Measurements from ENCODE around the gene ZNF485. TPM values are rescaled to one million over a fixed set of nuclear protein-coding genes. Genes with fewer than 3 reads are reported as not detected.
"Not testable (repeated sequence)": the region's sequence is repeated elsewhere in the genome, so short reads cannot be mapped to it uniquely, and the experiment has no call there.

The ZNF485 gene
- total RNA-seq, 2 donors from 2014 or later, result 6.9 to 16.1 TPM

DNA sequence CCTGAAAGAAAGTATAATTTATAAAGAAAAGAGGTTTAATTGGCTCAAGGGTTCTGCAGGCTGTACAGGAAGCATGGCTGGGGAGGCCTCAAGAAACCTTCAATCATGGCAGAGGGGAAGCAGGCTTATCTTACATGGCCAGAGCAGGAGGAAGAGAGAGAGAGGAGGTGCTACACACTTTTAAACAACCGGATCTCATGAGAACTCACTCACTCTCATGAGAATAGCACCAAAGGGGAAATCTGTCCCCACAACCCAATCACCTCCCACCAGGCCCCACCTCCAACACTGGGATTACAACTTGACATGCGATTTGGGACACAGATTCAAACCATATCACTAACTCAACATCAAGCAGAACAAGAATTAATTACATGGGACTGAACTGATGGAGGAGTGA is 6.9 kb upstream of the ZNF485 start:
- no peaks in the 10 kb centered on the region for H3K9me3 ChIP-seq
- no peaks in the 10 kb centered on the region for H3K4me1 ChIP-seq (replicated peaks)
- no peak overlapping the region for H3K27ac ChIP-seq
- no peak for DNase-seq (ENCODE audit: low spot score)
- no peaks in the 10 kb centered on the region for H3K27me3 ChIP-seq (replicated peaks; ENCODE audit: insufficient read depth)
- H3K4me3 ChIP-seq, result no peak overlapping the region
- no peaks in the 10 kb centered on the region for H3K36me3 ChIP-seq
- 76% methylated on average over 2 of the region's 2 CpGs for WGBS
- intact Hi-C loops (cut with DNase I), result no loop called here
- TF ChIP-seq, protein P1, sequence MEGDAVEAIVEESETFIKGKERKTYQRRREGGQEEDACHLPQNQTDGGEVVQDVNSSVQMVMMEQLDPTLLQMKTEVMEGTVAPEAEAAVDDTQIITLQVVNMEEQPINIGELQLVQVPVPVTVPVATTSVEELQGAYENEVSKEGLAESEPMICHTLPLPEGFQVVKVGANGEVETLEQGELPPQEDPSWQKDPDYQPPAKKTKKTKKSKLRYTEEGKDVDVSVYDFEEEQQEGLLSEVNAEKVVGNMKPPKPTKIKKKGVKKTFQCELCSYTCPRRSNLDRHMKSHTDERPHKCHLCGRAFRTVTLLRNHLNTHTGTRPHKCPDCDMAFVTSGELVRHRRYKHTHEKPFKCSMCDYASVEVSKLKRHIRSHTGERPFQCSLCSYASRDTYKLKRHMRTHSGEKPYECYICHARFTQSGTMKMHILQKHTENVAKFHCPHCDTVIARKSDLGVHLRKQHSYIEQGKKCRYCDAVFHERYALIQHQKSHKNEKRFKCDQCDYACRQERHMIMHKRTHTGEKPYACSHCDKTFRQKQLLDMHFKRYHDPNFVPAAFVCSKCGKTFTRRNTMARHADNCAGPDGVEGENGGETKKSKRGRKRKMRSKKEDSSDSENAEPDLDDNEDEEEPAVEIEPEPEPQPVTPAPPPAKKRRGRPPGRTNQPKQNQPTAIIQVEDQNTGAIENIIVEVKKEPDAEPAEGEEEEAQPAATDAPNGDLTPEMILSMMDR (IDR thresholded peaks at IDR 0.05), result no peak
- TF ChIP-seq POLR2AphosphoS5 (IDR thresholded peaks at IDR 0.05) (no peak), POLR2A (IDR thresholded peaks at IDR 0.05) (no peak)

DNA sequence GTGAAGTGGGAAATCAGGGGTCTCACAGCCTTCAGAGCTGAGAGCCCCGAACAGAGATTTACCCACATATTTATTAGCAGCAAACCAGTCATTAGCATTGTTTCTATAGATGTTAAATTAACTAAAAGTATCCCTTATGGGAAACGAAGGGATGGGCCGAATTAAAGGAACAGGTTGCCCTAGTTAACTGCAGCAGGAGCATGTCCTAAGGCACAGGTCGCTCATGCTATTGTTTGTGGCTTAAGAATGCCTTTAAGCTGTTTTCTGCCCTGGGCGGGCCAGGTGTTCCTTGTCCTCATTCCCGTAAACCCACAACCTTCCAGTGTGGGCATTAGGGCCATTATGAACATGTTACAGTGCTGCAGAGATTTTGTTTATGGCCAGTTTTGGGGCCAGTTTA is 4.7 kb upstream of the ZNF485 start:
- H3K9me3 ChIP-seq; H3K27me3 ChIP-seq (replicated peaks; ENCODE audit: insufficient read depth); intact Hi-C loops (cut with DNase I); H3K27ac ChIP-seq; DNase-seq (ENCODE audit: low spot score); H3K36me3 ChIP-seq; H3K4me3 ChIP-seq; H3K4me1 ChIP-seq (replicated peaks): not testable (repeated sequence)
- WGBS, result 93% methylated on average over 6 of the region's 6 CpGs

DNA sequence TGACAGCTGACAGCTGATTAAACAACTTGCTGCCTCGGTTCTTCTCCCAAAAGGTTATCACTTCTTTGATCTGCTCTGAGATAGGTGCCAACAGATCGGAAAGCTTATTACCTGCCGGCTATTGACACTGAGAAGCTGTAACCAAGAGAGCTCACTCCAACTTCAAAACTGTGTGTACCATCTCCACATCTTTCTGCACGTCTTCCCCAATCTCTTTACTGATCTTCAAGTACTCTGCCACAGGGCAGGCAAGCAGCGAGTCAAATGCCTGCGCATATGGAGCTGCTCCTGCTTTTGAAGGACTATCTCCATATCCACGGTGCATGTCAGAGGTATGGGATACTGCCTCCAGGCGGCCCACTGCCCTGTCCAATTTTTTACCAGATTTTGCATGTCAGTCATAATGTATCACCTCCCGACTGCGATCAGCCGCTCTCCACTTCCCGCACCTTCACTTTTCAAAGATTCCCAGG is 352 bp upstream of the ZNF485 start:
- no peaks in the 10 kb centered on the region for H3K9me3 ChIP-seq
- H3K4me3 ChIP-seq, result peak overlapping the region; percentile 65 to 79
- no peak for DNase-seq (ENCODE audit: low spot score)
- intact Hi-C loops (cut with DNase I), result no loop called here
- H3K36me3 ChIP-seq, result no peaks in the 10 kb centered on the region
- no peaks in the 10 kb centered on the region for H3K27me3 ChIP-seq (replicated peaks; ENCODE audit: insufficient read depth)
- H3K27ac ChIP-seq, result peak overlapping the region in 1 of 2 donors; percentile 34
- 46% methylated on average over 12 of the region's 12 CpGs for WGBS
- TF ChIP-seq POLR2A (IDR thresholded peaks at IDR 0.05), result no peak
- TF ChIP-seq, protein P1 (IDR thresholded peaks at IDR 0.05), result no peak
- TF ChIP-seq POLR2AphosphoS5 (IDR thresholded peaks at IDR 0.05), result no peak
- no peaks in the 10 kb centered on the region for H3K4me1 ChIP-seq (replicated peaks)

DNA sequence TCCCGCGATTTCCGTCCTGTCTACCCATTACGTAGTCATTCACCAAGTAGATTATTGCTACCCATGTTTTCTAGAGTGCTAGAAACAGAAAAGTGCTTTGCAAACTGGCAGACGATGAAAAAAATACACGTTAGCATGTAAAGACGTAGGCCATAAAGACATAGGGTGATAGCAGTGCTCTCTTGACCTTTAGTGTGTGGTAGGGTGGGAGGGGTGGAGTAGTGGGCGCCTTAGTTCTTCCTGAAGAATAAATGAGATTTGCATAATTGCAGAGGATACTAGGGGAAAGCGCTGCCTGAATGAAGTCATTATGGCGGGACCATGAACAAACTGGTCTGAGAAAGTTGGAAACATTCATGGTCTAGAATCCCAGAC is 948 bp downstream of the ZNF485 start:
- no peaks in the 10 kb centered on the region for H3K36me3 ChIP-seq
- WGBS, result 67% methylated on average over 10 of the region's 10 CpGs
- H3K27ac ChIP-seq, result no peak overlapping the region
- DNase-seq (ENCODE audit: low spot score), result no peak
- TF ChIP-seq POLR2A (IDR thresholded peaks at IDR 0.05), result no peak
- TF ChIP-seq POLR2AphosphoS5 (IDR thresholded peaks at IDR 0.05), result no peak
- TF ChIP-seq, protein P1 (IDR thresholded peaks at IDR 0.05), result no peak
- intact Hi-C loops (cut with DNase I), result no loop called here
- no peaks in the 10 kb centered on the region for H3K9me3 ChIP-seq
- peak overlapping the region; percentile 65 to 79 for H3K4me3 ChIP-seq
- H3K27me3 ChIP-seq (replicated peaks; ENCODE audit: insufficient read depth), result no peaks in the 10 kb centered on the region
- H3K4me1 ChIP-seq (replicated peaks), result no peaks in the 10 kb centered on the region

DNA sequence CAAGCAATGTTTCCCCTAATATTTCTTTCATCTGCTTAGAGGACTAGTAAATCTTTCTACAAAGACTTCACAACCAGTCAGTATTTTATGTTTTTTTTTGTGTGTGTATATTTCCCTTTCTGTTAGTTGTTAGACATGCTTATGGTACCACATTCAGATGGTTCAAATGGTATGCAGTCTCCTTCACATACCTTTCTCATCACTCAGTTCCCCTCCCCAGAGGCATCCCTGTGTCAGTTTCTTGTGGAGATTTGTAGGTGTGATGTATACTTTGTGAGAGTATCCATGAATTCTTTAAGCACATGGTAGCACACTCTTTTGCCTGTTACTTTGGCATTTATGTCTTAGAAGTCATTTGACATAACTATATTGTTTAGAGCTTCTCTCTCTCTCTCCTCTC is 4.4 kb downstream of the ZNF485 start:
- Histone ChIP-seq H3K4me3 (no peak overlapping the region), H3K9me3 (no peaks in the 10 kb centered on the region), H3K36me3 (no peaks in the 10 kb centered on the region), H3K4me1 (replicated peaks) (no peaks in the 10 kb centered on the region), H3K27me3 (replicated peaks; ENCODE audit: insufficient read depth) (no peaks in the 10 kb centered on the region), H3K27ac (no peak overlapping the region)
- no peak for TF ChIP-seq POLR2AphosphoS5 (IDR thresholded peaks at IDR 0.05)
- TF ChIP-seq POLR2A (IDR thresholded peaks at IDR 0.05), result no peak
- TF ChIP-seq, protein P1 (IDR thresholded peaks at IDR 0.05), result no peak
- intact Hi-C loops (cut with DNase I), result no loop called here
- no peak for DNase-seq (ENCODE audit: low spot score)

Data from prostate gland (tissue), 2 donors.